Upper lobe of left lung (tissue), 4 donors: ENCODE results near the gene ART3.

Source experiments
- EP300 ChIP-seq, 4 donors: sonication (generic); formaldehyde crosslinking; IDR thresholded peaks; one replicate each; pipeline ENCODE4 v1.5.1; 2017; ENCODE audit warnings: antibody characterized with exemption in 4 of 4, control low read depth in 2 of 4
- POLR2A ChIP-seq, 4 donors: fragments of 450-650 bp; IDR thresholded peaks; one replicate each; pipeline ENCODE4 v1.5.1; 2016 to 2017; ENCODE audit warnings: antibody characterized with exemption in 4 of 4, mild to moderate bottlenecking in 2 of 4
- POLR2AphosphoS5 ChIP-seq, 2 donors: sonication (generic); formaldehyde crosslinking; IDR thresholded peaks; one replicate each; pipeline ENCODE4 v1.5.1; 2017; ENCODE audit warnings: antibody characterized with exemption in 2 of 2
- TF ChIP-seq, protein P1 (sequence below), 6 experiments: fragments of 450-650 bp in 4 of 6; fragments of 200-600 bp in 2 of 6; sonication (generic) in 2 of 6; IDR thresholded peaks; one replicate each; pipeline ENCODE4 v1.5.1; 2016 to 2019; ENCODE audit warnings: antibody characterized with exemption in 6 of 6

DNA sequence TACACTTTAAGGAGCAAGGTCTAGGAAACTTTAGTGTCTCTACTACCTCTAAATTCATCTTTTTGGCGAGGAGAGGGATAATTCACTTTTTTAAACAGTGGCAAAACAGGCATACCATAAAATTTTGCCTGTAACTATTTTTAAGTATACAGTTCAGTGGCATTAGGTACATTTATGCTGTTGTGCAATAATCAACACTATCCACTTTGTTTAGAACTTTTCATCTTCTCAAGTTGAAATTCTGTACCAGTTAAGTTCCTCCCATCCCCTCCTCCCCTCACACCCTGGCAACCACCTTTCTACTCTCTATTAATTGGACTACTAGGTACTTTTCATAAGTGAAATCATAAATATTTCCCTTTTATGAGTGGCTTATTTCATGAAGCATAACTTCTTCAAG, 42.3 kb downstream of the ART3 start:
- no peak for TF ChIP-seq POLR2A (IDR thresholded peaks at IDR 0.05)
- TF ChIP-seq POLR2AphosphoS5 (IDR thresholded peaks at IDR 0.05) = no peak
- TF ChIP-seq, protein P1, sequence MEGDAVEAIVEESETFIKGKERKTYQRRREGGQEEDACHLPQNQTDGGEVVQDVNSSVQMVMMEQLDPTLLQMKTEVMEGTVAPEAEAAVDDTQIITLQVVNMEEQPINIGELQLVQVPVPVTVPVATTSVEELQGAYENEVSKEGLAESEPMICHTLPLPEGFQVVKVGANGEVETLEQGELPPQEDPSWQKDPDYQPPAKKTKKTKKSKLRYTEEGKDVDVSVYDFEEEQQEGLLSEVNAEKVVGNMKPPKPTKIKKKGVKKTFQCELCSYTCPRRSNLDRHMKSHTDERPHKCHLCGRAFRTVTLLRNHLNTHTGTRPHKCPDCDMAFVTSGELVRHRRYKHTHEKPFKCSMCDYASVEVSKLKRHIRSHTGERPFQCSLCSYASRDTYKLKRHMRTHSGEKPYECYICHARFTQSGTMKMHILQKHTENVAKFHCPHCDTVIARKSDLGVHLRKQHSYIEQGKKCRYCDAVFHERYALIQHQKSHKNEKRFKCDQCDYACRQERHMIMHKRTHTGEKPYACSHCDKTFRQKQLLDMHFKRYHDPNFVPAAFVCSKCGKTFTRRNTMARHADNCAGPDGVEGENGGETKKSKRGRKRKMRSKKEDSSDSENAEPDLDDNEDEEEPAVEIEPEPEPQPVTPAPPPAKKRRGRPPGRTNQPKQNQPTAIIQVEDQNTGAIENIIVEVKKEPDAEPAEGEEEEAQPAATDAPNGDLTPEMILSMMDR (IDR thresholded peaks at IDR 0.05) = no peak
- no peak for TF ChIP-seq EP300 (IDR thresholded peaks at IDR 0.05)
